ENCODE results near the gene YPEL4.

YPEL4 gene

GRCh38 chr11:57633394-57634070, 16.2 kb downstream of the YPEL4 start:
- DNase-seq (ENCODE audit: low read depth in 2 of 2) = no peak

GRCh38 chr11:57632116-57632515, 17.6 kb downstream of the YPEL4 start:
- no peak for DNase-seq (ENCODE audit: low read depth in 2 of 2)

DNA sequence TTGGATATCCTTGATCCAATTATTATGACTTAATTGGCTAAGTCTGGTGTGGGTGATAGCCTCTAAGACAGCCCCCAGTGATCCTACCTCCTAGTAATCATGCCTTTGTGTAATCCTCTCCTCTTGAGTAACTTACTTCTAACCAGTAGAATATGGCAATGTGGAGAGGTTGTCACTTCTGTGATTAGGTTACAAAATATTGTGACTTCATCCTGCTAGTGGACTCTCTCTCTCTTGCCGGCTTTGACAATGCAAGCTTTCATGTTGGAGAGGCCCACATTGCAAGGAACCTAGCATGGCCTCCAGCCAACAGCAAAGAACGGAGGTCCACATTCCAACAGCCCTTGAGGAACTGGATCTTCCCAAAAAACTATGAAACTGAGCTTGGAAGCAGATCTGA, 19.5 kb downstream of the YPEL4 start:
- DNase-seq (ENCODE audit: low read depth in 2 of 2) = no peak

GRCh38 chr11:57626895-57627294, 22.8 kb downstream of the YPEL4 start:
- no peak for DNase-seq (ENCODE audit: low read depth in 2 of 2)

- no peak for DNase-seq (ENCODE audit: low read depth in 2 of 2)
These were observed 24.8 kb downstream of the YPEL4 start for GRCh38 chr11:57624864-57625263.

DNA sequence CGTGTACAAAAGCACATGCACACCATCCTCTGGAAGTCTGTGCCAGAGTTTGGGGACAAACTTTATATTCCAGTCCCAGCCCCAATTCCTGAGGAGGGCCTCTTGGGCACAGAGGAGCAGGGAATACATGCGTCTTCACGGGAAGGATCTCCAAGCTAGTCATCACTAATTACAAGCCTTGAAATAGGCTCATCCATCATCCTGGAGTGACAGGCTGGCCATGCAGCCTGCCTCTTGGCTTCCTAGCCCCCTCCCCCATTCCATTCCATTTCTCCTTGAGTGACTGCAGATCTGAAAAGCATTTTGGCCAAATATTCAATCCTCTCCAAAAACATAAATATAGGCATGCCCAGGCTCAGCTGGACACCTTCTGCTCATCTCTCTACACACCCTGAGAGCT, 27.4 kb downstream of the YPEL4 start:
- no peak for DNase-seq (ENCODE audit: low read depth in 2 of 2)

- no peak for DNase-seq (ENCODE audit: low read depth in 2 of 2)
These were observed 29.2 kb downstream of the YPEL4 start for GRCh38 chr11:57620467-57620866.

DNA sequence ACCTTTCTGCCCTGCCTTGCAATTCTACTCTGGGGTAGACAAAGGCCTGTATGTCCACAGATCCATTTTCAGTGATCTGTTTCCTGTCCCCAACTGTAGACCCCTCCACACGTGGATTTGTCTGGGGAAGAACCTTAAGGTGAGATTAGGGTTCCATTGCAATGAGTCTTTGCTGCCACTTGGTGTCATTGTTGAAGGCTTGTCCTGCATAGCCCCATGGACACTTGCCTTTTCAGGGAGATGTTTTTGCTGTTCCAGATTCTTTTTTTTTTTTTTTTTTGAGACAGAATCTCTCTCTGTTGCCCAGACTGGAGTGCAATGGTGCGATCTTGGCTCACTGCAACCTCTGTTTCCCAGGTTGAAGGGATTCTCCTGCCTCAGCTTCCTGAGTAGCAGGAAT, 30.4 kb downstream of the YPEL4 start:
- DNase-seq (ENCODE audit: low read depth in 2 of 2) = no peak

GRCh38 chr11:57618438-57618837, 31.3 kb downstream of the YPEL4 start:
- no peak for DNase-seq (ENCODE audit: low read depth in 2 of 2)

GRCh38 chr11:57616595-57616994, 33.1 kb downstream of the YPEL4 start:
- DNase-seq (ENCODE audit: low read depth in 2 of 2) = no peak

DNA sequence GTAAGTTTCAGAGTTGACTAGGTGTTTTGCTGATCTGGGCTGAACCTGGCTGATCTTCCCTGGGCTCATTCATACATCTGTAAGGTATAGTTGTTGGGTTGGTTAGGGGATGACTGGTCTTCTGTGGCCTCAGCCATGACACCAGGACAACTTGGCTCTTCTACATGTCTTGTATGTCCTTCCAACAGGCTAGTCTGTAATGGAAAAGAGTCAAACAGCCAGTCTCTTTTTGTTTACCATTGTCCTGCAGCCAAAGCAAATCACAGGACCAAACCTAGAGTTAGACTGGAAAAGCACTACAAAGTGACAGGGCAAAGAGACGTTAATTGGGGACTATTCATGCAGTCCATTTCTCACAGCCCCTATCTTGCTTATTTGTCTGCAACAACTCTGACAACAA, 34.4 kb downstream of the YPEL4 start:
- DNase-seq (ENCODE audit: low read depth in 2 of 2) = no peak

DNA sequence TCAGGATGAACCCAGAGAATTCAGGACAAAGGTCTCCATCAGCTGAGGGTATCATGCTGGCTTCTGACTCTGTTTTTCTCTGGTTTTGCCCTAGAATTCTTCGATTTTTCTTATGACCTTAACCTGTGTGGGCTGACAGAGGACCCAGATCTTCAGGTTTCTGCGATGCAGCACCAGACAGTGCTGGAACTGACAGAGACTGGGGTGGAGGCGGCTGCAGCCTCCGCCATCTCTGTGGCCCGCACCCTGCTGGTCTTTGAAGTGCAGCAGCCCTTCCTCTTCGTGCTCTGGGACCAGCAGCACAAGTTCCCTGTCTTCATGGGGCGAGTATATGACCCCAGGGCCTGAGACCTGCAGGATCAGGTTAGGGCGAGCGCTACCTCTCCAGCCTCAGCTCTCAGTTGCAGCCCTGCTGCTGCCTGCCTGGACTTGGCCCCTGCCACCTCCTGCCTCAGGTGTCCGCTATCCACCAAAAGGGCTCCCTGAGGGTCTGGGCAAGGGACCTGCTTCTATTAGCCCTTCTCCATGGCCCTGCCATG, 35.4 kb downstream of the YPEL4 start:
- no peak for DNase-seq (ENCODE audit: low read depth in 2 of 2)

DNA sequence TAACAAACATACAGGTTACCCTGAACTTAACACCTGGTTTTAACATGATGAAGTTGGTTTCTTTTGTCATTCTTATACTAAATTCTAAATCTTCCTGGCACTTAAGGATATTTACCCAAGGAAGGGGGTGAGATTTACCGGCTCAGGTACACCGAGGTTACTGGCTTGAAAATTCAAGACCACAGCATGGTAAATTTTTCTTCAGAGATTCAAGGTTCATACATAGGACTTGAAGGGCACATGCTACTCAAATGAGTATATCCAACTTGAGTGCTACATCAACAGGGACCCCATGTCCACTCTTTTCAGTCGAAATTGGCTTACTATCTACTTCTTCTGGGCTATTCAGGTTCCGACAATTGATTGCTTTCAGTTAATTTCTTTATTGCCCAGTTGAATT, 39.5 kb downstream of the YPEL4 start:
- DNase-seq (ENCODE audit: low read depth in 2 of 2) = no peak

DNA sequence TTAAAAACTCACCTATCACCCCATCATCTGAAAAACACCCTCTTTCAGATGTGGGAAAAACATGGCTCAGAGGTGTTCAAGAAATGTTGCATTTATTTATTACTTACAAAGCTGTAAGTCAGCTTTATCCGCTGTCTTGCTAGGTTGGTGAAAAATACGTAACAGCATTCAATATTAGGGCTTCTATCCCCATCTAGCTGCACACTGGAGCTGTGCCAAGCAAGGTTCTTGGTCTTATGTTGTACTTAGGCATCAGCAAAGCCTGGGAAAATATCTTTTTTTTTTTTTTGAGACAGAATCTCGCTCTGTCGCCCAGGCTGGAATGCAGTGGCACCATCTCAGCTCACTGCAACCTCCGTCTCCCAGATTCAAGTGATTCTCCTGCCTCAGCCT, 44.7 kb downstream of the YPEL4 start:
- DNase-seq (ENCODE audit: low read depth in 2 of 2) = no peak

- DNase-seq (ENCODE audit: low read depth in 2 of 2) = no peak
These were observed 45.2 kb downstream of the YPEL4 start for GRCh38 chr11:57604296-57605027.

DNA sequence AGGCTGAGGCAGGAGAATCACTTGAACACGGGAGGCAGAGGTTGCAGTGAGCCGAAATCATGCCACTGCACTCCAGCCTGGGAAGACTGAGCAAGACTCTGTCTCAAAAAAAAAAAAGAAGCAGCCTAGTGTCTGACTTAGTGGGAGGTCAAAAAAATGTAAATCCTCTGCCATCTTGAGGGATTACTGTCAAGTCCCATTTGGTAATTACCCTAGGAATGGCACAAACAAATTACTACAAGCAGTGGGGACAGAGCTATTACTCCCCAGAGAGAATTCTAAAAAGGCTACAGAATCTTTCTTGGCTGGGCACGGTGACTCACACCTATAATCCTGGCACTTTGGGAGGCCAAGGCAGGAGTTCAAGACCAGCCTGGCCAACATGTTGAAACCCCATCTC, 48.4 kb downstream of the YPEL4 start:
- no peak for DNase-seq (ENCODE audit: low read depth in 2 of 2)

DNA sequence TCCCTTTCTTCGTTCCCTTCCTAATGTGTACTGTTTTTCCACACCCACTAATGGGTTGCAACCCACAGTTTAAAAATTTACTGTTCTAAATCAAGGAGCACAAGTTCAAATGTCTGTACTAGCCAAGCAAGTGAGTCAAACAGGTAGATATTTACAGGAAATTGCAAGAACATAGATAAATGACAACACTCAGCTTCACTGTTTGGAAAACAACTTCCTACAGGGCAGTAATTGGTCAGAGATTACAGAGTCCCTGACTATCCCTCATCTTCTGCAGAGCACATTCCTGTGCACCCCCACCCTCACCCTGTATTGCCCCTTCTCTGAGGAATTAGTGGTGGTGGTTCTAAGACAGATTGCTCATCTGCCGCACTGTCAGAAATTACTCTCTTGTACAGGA, 50.3 kb downstream of the YPEL4 start:
- DNase-seq (ENCODE audit: low read depth in 2 of 2) = no peak

DNA sequence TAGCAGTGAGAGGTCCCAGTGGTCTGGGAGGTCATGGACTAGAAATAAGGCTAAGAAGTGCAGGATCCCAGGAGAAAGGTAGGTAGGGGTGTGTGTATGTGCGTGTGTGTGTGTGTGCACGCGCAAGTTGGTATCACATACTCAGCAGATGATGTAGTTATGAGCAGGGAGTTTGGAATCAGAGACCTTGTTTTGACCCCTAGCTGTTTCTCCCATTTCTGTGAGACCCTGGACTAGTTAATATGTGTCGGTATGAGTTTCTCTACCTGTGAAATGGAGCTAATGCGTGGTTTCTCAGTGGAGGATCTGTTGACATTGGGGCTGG, 50.9 kb downstream of the YPEL4 start:
- peak; percentile 13 to 16 for DNase-seq (ENCODE audit: low read depth in 2 of 2)

- DNase-seq (ENCODE audit: low read depth in 2 of 2) = peak; percentile 16 to 34
These were observed 51.5 kb downstream of the YPEL4 start for GRCh38 chr11:57597916-57598830.

GRCh38 chr11:57597461-57597915, 52.2 kb downstream of the YPEL4 start, which contains the start of gene SERPING1:
TSS of gene SERPING1 (plus strand) at chr11:57597685. CDS start at chr11:57598271, 586 bp downstream.
- DNase-seq (ENCODE audit: low read depth in 2 of 2) = no peak

DNA sequence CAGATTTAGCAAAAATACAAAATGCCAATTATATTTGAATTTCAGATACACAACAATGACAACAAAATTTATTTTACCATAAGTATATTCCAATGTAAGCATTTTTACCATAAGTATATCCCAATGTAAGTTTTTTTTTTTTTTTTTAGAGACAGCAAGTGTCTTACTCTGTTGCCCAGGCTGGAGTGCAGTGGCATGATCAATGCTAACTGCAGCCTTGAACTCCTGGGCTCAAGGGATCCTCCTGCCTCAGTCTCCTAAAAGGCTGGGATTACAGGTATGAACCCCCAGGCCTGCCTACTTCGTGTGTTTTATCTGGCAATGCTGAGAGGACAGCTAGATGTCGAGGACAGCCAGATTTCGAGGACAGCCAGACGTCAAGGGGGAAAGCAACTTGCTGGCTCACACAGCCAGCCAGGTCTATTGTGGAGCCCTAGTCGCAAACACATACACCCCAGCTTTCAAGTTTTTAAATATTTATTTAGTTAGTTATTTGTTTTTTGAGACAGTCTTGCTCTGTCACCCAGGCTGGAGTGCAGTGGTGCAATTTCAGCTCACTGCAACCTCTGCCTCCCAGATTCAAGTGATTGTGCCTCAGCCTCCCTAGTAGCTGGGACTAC, 53.3 kb downstream of the YPEL4 start:
- no peak for DNase-seq (ENCODE audit: low read depth in 2 of 2)
